CD4-positive, alpha-beta memory T cell (primary cell): ENCODE results near the gene SCUBE2. TPM values are rescaled to one million over a fixed set of nuclear protein-coding genes. Genes with fewer than 3 reads are reported as not detected.

ENCODE experiments used
- CTCF ChIA-PET: fragments of 350-600 bp; sonication (Branson Sonifier 250); formaldehyde crosslinking; loops from one replicate; lab custom pipeline; 2021; ENCODE audit warnings: inconsistent platforms; ENCODE audit not compliant: partially characterized antibody; lab: Charles Lee
- POLR2A ChIA-PET: fragments of 350-600 bp; sonication (Branson Sonifier 250); formaldehyde crosslinking; loops from one replicate; lab custom pipeline; 2021; ENCODE audit not compliant: partially characterized antibody; lab: Charles Lee
- DNase-seq, 5 donors: peaks; one replicate each; pipeline versions ENCODE4 v3.0.0 to v3.0.0-alpha.2; 2020 to 2022; ENCODE audit warnings: mixed read lengths in 1 of 5
- H3K27ac ChIP-seq: one replicate; pipeline ENCODE4 v1.7.0; 2013; ENCODE audit warnings: low read depth, low read length
- H3K27me3 ChIP-seq: 2 replicates; pipeline ENCODE4 v1.7.0; 2013; ENCODE audit warnings: mild to moderate bottlenecking, low read length, moderate library complexity; ENCODE audit not compliant: insufficient read depth
- H3K36me3 ChIP-seq: 2 replicates; pipeline ENCODE4 v1.7.0; 2013; ENCODE audit warnings: mild to moderate bottlenecking, low read length, moderate library complexity; ENCODE audit not compliant: insufficient read depth
- H3K4me1 ChIP-seq: 2 replicates; pipeline ENCODE4 v1.7.0; 2013; ENCODE audit warnings: mild to moderate bottlenecking, low read length, moderate library complexity; ENCODE audit not compliant: insufficient read depth
- H3K4me3 ChIP-seq, 2 donors: one replicate each; pipeline ENCODE4 v1.7.0; 2013; ENCODE audit warnings: low read length in 2 of 2, mild to moderate bottlenecking in 1 of 2
- H3K9me3 ChIP-seq, 2 donors: one replicate each; pipeline ENCODE4 v1.7.0; 2013; ENCODE audit warnings: low read length in 2 of 2, control low read depth in 1 of 2; ENCODE audit not compliant: control insufficient read depth in 1 of 2
- H3K27ac Mint-ChIP-seq, 7 donors: one replicate each; pipeline ENCODE4 v1.8.0; 2020 to 2021; ENCODE audit warnings: mixed read lengths in 7 of 7, mild to moderate bottlenecking in 6 of 7, inconsistent platforms in 3 of 7, moderate library complexity in 3 of 7
- H3K27me3 Mint-ChIP-seq, 2 donors: one replicate each; pipeline ENCODE4 v1.8.0; 2020 to 2021; ENCODE audit warnings: mixed read lengths in 2 of 2
- H3K36me3 Mint-ChIP-seq, 2 donors: one replicate each; pipeline ENCODE4 v1.8.0; 2020 to 2021; ENCODE audit warnings: mixed read lengths in 2 of 2, inconsistent platforms in 1 of 2, mild to moderate bottlenecking in 1 of 2
- H3K4me1 Mint-ChIP-seq, 4 donors: one replicate each; pipeline ENCODE4 v1.8.0; 2020 to 2021; ENCODE audit warnings: mixed read lengths in 4 of 4, mild to moderate bottlenecking in 1 of 4
- H3K4me3 Mint-ChIP-seq, 8 donors: one replicate each; pipeline ENCODE4 v1.8.0; 2020 to 2021; ENCODE audit warnings: mixed read lengths in 8 of 8, mild to moderate bottlenecking in 7 of 8, moderate library complexity in 6 of 8, inconsistent platforms in 3 of 8
- H3K9me3 Mint-ChIP-seq, 8 donors: one replicate each; pipeline ENCODE4 v1.8.0; 2020 to 2021; ENCODE audit warnings: mixed read lengths in 8 of 8, mild to moderate bottlenecking in 5 of 8, inconsistent platforms in 3 of 8, moderate library complexity in 1 of 8
- intact Hi-C: fragments of 100-400 bp; cut with micrococcal nuclease; formaldehyde crosslinking; loops from one replicate; pipeline ENCODE4 v1.15.1; 2023
- polyA plus RNA-seq, 2 donors: library from polyadenylated mRNA; unstranded; fragments of 300-500 nt; fragmentation: Illumina TruSeq; gene quantifications; one replicate each; pipeline ENCODE4 v1.2.3, GENCODE V29; 2021
- total RNA-seq, 2 experiments: library from RNA; stranded (reverse); gene quantifications; one replicate each; pipeline ENCODE4 v1.2.3, GENCODE V29; 2021

SCUBE2 gene
- total and polyA plus RNA-seq, 4 experiments from 2014 or later = 0.64 TPM; not detected in 3

GRCh38 chr11:9049959-9050358 lies 41.4 kb downstream of the SCUBE2 start:
- H3K9me3 Mint-ChIP-seq = no peaks in the 10 kb centered on the region
- POLR2A ChIA-PET = no interaction called here

GRCh38 chr11:9047964-9048523 lies 43.4 kb downstream of the SCUBE2 start:
- no peaks in the 10 kb centered on the region for H3K9me3 Mint-ChIP-seq
- no peak overlapping the region for H3K4me3 Mint-ChIP-seq
- no peaks in the 10 kb centered on the region for H3K27me3 ChIP-seq
- no peak for DNase-seq
- H3K4me3 ChIP-seq = no peak overlapping the region
- no peaks in the 10 kb centered on the region for H3K4me1 ChIP-seq
- POLR2A ChIA-PET = no interaction called here
- H3K27ac Mint-ChIP-seq = no peak overlapping the region
- CTCF ChIA-PET = interaction anchor here (1.1 to 1.4 kb wide), 2 partner anchors 11 to 33 kb away, joined by 3 to 5 read pairs; no protein-coding TSS in a partner anchor
- H3K27ac ChIP-seq = no peak overlapping the region
- intact Hi-C loops = no loop called here
- H3K36me3 ChIP-seq = no peaks in the 10 kb centered on the region
- no peaks in the 10 kb centered on the region for H3K9me3 ChIP-seq
- no peaks in the 10 kb centered on the region for H3K4me1 Mint-ChIP-seq
- H3K36me3 Mint-ChIP-seq = no peaks in the 10 kb centered on the region
- peaks cover 0 to 4% of the 10 kb centered on the region in 2 donors for H3K27me3 Mint-ChIP-seq

More at GRCh38 chr11:9049959-9050358, 41.4 kb downstream of the SCUBE2 start:
- Mint-ChIP-seq H3K4me1 (no peaks in the 10 kb centered on the region), H3K36me3 (no peaks in the 10 kb centered on the region), H3K27me3 (no peaks in the 10 kb centered on the region), H3K4me3 (no peak overlapping the region), H3K27ac (no peak overlapping the region)
- Histone ChIP-seq H3K27me3 (no peaks in the 10 kb centered on the region), H3K36me3 (no peaks in the 10 kb centered on the region), H3K9me3 (no peaks in the 10 kb centered on the region), H3K4me1 (no peaks in the 10 kb centered on the region), H3K4me3 (no peak overlapping the region), H3K27ac (no peak overlapping the region)
- CTCF ChIA-PET = interaction anchor here (0.7 kb wide), 1 partner anchor 12 kb away, joined by 3 read pairs; no protein-coding TSS in a partner anchor
- intact Hi-C loops = no loop called here
- no peak for DNase-seq

DNA sequence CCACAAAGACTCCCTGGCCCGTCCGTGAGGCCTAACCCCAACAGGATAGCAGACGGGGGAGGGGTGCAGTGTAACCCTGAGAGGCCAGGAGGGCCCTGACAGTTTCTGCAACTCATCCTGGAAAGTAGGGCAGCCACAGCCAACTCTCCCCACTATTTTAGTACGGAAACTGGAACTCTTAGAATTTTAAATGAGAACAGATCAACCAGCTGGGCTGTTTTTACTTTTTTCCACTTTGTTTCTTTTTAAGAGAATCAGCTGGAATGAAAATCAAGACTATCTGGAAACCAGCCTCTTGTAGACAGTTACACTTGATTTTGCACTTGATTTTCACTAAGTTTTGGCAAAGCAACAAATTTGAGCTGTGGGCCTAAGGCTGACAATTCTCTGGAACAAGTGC lies 44.9 kb downstream of the SCUBE2 start:
- no peaks in the 10 kb centered on the region for H3K27me3 ChIP-seq
- H3K4me1 Mint-ChIP-seq = no peaks in the 10 kb centered on the region
- H3K36me3 ChIP-seq = no peaks in the 10 kb centered on the region
- no peaks in the 10 kb centered on the region for H3K9me3 ChIP-seq
- POLR2A ChIA-PET = no interaction called here
- H3K4me1 ChIP-seq = no peaks in the 10 kb centered on the region
- CTCF ChIA-PET = interaction anchor here (1.6 kb wide), 1 partner anchor 31 kb away, joined by 4 read pairs; no protein-coding TSS in a partner anchor
- no peak overlapping the region for H3K27ac Mint-ChIP-seq
- intact Hi-C loops = no loop called here
- H3K27ac ChIP-seq = no peak overlapping the region
- no peak overlapping the region for H3K4me3 Mint-ChIP-seq
- no peak overlapping the region for H3K4me3 ChIP-seq
- no peak for DNase-seq
- no peaks in the 10 kb centered on the region for H3K9me3 Mint-ChIP-seq
- H3K27me3 Mint-ChIP-seq = peaks cover 0 to 4% of the 10 kb centered on the region in 2 donors
- H3K36me3 Mint-ChIP-seq = no peaks in the 10 kb centered on the region

GRCh38 chr11:9042488-9042887 lies 48.9 kb downstream of the SCUBE2 start:
- CTCF ChIA-PET = no interaction called here
- POLR2A ChIA-PET = no interaction called here
- Mint-ChIP-seq H3K4me3 (no peak overlapping the region), H3K4me1 (no peaks in the 10 kb centered on the region), H3K27ac (no peak overlapping the region), H3K36me3 (no peaks in the 10 kb centered on the region), H3K9me3 (no peaks in the 10 kb centered on the region), H3K27me3 (peaks cover 5 to 8% of the 10 kb centered on the region in 2 donors)
- Histone ChIP-seq H3K4me1 (no peaks in the 10 kb centered on the region), H3K27ac (no peak overlapping the region), H3K4me3 (no peak overlapping the region), H3K36me3 (no peaks in the 10 kb centered on the region), H3K9me3 (no peaks in the 10 kb centered on the region), H3K27me3 (no peaks in the 10 kb centered on the region)
- intact Hi-C loops = no loop called here
- no peak for DNase-seq

- Histone ChIP-seq H3K36me3 (no peaks in the 10 kb centered on the region), H3K4me1 (no peaks in the 10 kb centered on the region), H3K4me3 (no peak overlapping the region), H3K27me3 (no peaks in the 10 kb centered on the region), H3K9me3 (no peaks in the 10 kb centered on the region), H3K27ac (no peak overlapping the region)
- H3K36me3 Mint-ChIP-seq = no peaks in the 10 kb centered on the region
- no peak overlapping the region for H3K27ac Mint-ChIP-seq
- POLR2A ChIA-PET = no interaction called here
- no peak overlapping the region for H3K4me3 Mint-ChIP-seq
- DNase-seq = no peak
- intact Hi-C loops = no loop called here
- no peaks in the 10 kb centered on the region for H3K9me3 Mint-ChIP-seq
- H3K27me3 Mint-ChIP-seq = peaks cover 5 to 10% of the 10 kb centered on the region in 2 donors
- H3K4me1 Mint-ChIP-seq = no peaks in the 10 kb centered on the region
- CTCF ChIA-PET = no interaction called here
These were observed 49.7 kb downstream of the SCUBE2 start for GRCh38 chr11:9041747-9042146.

DNA sequence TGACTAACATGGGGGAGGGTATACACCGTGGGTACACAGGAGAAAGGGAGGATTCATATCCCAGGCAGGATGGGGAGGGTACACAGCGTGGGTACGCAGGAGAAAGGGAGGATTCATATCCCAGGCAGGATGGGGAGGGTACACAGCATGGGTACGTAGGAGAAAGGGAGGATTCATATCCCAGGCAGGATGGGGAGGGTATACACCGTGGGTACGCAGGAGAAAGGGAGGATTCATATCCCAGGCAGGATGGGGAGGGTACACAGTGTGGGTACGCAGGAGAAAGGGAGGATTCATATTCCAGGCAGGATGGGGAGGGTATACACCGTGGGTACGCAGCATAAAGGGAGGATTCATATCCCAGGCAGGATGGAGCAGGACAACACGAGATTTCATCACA lies 51.0 kb downstream of the SCUBE2 start:
- intact Hi-C loops = no loop called here
- Mint-ChIP-seq H3K9me3 (no peaks in the 10 kb centered on the region), H3K4me3 (no peak overlapping the region), H3K4me1 (no peaks in the 10 kb centered on the region), H3K27ac (no peak overlapping the region), H3K27me3 (peaks cover 5 to 10% of the 10 kb centered on the region in 2 donors), H3K36me3 (no peaks in the 10 kb centered on the region)
- H3K36me3 ChIP-seq = no peaks in the 10 kb centered on the region
- H3K27ac ChIP-seq = no peak overlapping the region
- no peak overlapping the region for H3K4me3 ChIP-seq
- DNase-seq = no peak
- H3K4me1 ChIP-seq = no peaks in the 10 kb centered on the region
- no peaks in the 10 kb centered on the region for H3K27me3 ChIP-seq
- ChIA-PET POLR2A (no interaction called here), CTCF (interaction anchor here (1.0 kb wide), 1 partner anchor 26 kb away, joined by 3 read pairs; no protein-coding TSS in a partner anchor)
- H3K9me3 ChIP-seq = no peaks in the 10 kb centered on the region

- no peaks in the 10 kb centered on the region for H3K9me3 ChIP-seq
- no peak overlapping the region for H3K27ac Mint-ChIP-seq
- no peaks in the 10 kb centered on the region for H3K4me1 Mint-ChIP-seq
- H3K27me3 ChIP-seq = no peaks in the 10 kb centered on the region
- H3K27me3 Mint-ChIP-seq = peaks cover 5 to 9% of the 10 kb centered on the region in 2 donors
- no peak overlapping the region for H3K4me3 ChIP-seq
- no peak overlapping the region for H3K27ac ChIP-seq
- intact Hi-C loops = no loop called here
- ChIA-PET CTCF (interaction anchor here (1.0 to 1.1 kb wide), 2 partner anchors 25 kb away, joined by 3 read pairs; no protein-coding TSS in a partner anchor), POLR2A (no interaction called here)
- H3K36me3 ChIP-seq = no peaks in the 10 kb centered on the region
- H3K4me1 ChIP-seq = no peaks in the 10 kb centered on the region
- H3K4me3 Mint-ChIP-seq = no peak overlapping the region
- DNase-seq = no peak
- H3K36me3 Mint-ChIP-seq = no peaks in the 10 kb centered on the region
- no peaks in the 10 kb centered on the region for H3K9me3 Mint-ChIP-seq
These were observed 51.5 kb downstream of the SCUBE2 start for GRCh38 chr11:9039863-9040262.
